SK-N-SH treated with all-trans-retinoic acid at 6 μM for 48 hours (cell line): ENCODE results near the gene CCIN.

Experiments
- ATAC-seq: fragments of 200-7000 bp; cut with Tn5 transposase; 3 replicates; pipeline ENCODE4 v1.9.1; 2020; ENCODE audit warnings: mild to moderate bottlenecking, moderate library complexity
- ARNTL ChIP-seq: fragments of 450-650 bp; formaldehyde crosslinking; IDR thresholded peaks from 2 replicates; pipeline ENCODE4 v1.5.0; 2020; ENCODE audit warnings: low read depth, mild to moderate bottlenecking, moderate library complexity, borderline replicate concordance
- BACH2 ChIP-seq: fragments of 250-450 bp; sonication (Bioruptor Pico); IDR thresholded peaks from 2 replicates; pipeline ENCODE4 v1.9.0; 2021; ENCODE audit warnings: mild to moderate bottlenecking, borderline replicate concordance
- ESRRG ChIP-seq: fragments of 250-450 bp; sonication (Bioruptor Pico); IDR thresholded peaks from 2 replicates; pipeline ENCODE4 v1.6.1; 2021; ENCODE audit warnings: mild to moderate bottlenecking
- GLIS3 ChIP-seq: fragments of 250-450 bp; sonication (Bioruptor Pico); IDR thresholded peaks from 2 replicates; pipeline ENCODE4 v1.5.0; 2020; ENCODE audit warnings: mild to moderate bottlenecking, moderate library complexity
- ISL1 ChIP-seq: fragments of 250-450 bp; sonication (Bioruptor Pico); IDR thresholded peaks from 2 replicates; pipeline ENCODE4 v2.1.2; 2022; ENCODE audit warnings: mild to moderate bottlenecking, moderate library complexity
- OSR1 ChIP-seq: fragments of 250-450 bp; sonication (Bioruptor Pico); IDR thresholded peaks from 2 replicates; pipeline ENCODE4 v1.8.0; 2022; ENCODE audit warnings: moderate library complexity, mild to moderate bottlenecking, inconsistent platforms
- PPARA ChIP-seq: fragments of 250-450 bp; sonication (Bioruptor Pico); IDR thresholded peaks from 2 replicates; pipeline ENCODE4 v1.5.0; 2020; ENCODE audit warnings: mild to moderate bottlenecking, borderline replicate concordance
- SNAI2 ChIP-seq: fragments of 250-450 bp; sonication (Bioruptor Pico); IDR thresholded peaks from 2 replicates; pipeline ENCODE4 v1.5.0; 2020; ENCODE audit warnings: mild to moderate bottlenecking, moderate library complexity
- TOX ChIP-seq: fragments of 250-450 bp; sonication (Bioruptor Pico); IDR thresholded peaks from 2 replicates; pipeline ENCODE4 v1.8.0; 2021; ENCODE audit warnings: mild to moderate bottlenecking, moderate library complexity, borderline replicate concordance
- ZC3H10 ChIP-seq: fragments of 250-450 bp; sonication (Bioruptor Pico); IDR thresholded peaks from 2 replicates; pipeline ENCODE4 v1.5.1; 2021; ENCODE audit warnings: mild to moderate bottlenecking, moderate library complexity
- ZFP3 ChIP-seq: fragments of 250-450 bp; sonication (Bioruptor Pico); IDR thresholded peaks from 2 replicates; pipeline ENCODE4 v1.5.0; 2020; ENCODE audit warnings: mild to moderate bottlenecking, moderate library complexity
- ZFP30 ChIP-seq: fragments of 450-650 bp; formaldehyde crosslinking; IDR thresholded peaks from 2 replicates; pipeline ENCODE4 v1.5.0; 2022; ENCODE audit warnings: mild to moderate bottlenecking, moderate library complexity
- ZNF565 ChIP-seq: fragments of 450-650 bp; formaldehyde crosslinking; conservative IDR thresholded peaks from 2 replicates; pipeline ENCODE4 v1.5.0; 2020; ENCODE audit warnings: low read depth, mild to moderate bottlenecking, moderate library complexity
- ZNF70 ChIP-seq: fragments of 450-650 bp; formaldehyde crosslinking; IDR thresholded peaks from 2 replicates; pipeline ENCODE4 v1.5.0; 2020; ENCODE audit warnings: mild to moderate bottlenecking, moderate library complexity
- ZNF8 ChIP-seq: fragments of 450-650 bp; formaldehyde crosslinking; IDR thresholded peaks from 2 replicates; pipeline ENCODE4 v1.5.0; 2020; ENCODE audit warnings: mild to moderate bottlenecking, moderate library complexity
- TF ChIP-seq, protein P1 (sequence below): fragments of 250-450 bp; sonication (Bioruptor Pico); IDR thresholded peaks from 2 replicates; pipeline ENCODE4 v1.8.0; 2021; ENCODE audit warnings: low read depth, mild to moderate bottlenecking, moderate library complexity, borderline replicate concordance
- TF ChIP-seq, protein P2 (sequence below): fragments of 250-450 bp; sonication (Bioruptor Pico); IDR thresholded peaks from 2 replicates; pipeline ENCODE4 v1.5.0; 2020; ENCODE audit warnings: mild to moderate bottlenecking, moderate library complexity
- TF ChIP-seq, protein P3 (sequence below): fragments of 250-450 bp; sonication (Bioruptor Pico); IDR thresholded peaks from 2 replicates; pipeline ENCODE4 v1.5.1; 2021; ENCODE audit warnings: mild to moderate bottlenecking, moderate library complexity
- TF ChIP-seq, protein P4 (sequence below): fragments of 250-450 bp; sonication (Bioruptor Pico); IDR thresholded peaks from 2 replicates; pipeline ENCODE4 v1.5.1; 2020; ENCODE audit warnings: low read depth, mild to moderate bottlenecking, moderate library complexity

Gene CCIN

DNA sequence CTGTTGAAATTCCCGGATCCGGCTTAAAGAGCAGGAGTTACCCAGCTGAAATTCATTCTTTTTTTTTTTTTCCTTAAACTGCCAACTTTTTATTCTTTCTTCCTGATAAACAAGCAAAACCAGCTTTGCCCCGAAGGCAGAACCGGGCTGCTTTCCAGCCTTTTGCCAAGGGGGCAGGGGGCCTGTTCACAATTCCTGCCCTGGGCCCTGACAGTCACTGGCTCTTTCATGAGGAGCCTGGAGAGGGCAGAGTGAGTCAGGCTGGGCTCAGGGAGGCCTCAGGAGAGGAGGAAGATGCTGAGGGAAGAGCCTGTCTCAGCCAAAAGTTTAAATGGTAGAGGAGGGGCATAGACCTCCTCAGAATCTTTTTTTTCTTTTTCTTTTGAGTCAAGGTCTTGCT lies 27.9 kb upstream of the CCIN start (continued):
- TF ChIP-seq, protein P1, sequence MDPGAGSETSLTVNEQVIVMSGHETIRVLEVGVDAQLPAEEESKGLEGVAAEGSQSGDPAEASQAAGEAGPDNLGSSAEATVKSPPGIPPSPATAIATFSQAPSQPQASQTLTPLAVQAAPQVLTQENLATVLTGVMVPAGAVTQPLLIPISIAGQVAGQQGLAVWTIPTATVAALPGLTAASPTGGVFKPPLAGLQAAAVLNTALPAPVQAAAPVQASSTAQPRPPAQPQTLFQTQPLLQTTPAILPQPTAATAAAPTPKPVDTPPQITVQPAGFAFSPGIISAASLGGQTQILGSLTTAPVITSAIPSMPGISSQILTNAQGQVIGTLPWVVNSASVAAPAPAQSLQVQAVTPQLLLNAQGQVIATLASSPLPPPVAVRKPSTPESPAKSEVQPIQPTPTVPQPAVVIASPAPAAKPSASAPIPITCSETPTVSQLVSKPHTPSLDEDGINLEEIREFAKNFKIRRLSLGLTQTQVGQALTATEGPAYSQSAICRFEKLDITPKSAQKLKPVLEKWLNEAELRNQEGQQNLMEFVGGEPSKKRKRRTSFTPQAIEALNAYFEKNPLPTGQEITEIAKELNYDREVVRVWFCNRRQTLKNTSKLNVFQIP = no peak

DNA sequence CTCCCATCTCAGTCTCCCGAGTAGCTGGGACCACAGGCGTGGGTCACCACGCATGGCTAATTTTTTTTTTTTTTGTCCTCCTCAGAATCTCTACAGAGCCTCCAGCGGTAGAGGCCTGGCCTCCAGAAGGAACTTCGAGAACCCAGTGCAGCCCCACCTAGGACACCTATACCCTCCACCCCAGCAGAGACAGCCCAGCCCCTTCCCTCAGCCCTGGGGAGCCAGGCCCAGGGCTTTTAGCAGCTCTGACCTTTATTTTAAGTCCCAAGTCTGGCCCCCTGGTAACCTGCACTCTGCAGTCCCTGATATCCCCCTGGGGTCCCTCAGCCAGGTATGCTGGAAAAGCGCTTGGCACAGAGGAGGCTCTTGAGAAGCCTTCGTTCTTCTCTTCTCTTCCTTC lies 27.4 kb upstream of the CCIN start:
- ATAC-seq = no peak
- TF ChIP-seq ZNF565 (CRISPR knock-in tag) (no peak), ZNF8 (CRISPR knock-in tag) (no peak), GLIS3 (CRISPR knock-in tag) (no peak), SNAI2 (CRISPR knock-in tag) (no peak), PPARA (CRISPR knock-in tag) (no peak), ZFP3 (CRISPR knock-in tag) (no peak), OSR1 (CRISPR knock-in tag) (no peak), ZNF70 (CRISPR knock-in tag) (no peak), ESRRG (CRISPR knock-in tag) (no peak), ARNTL (CRISPR knock-in tag) (no peak)
- TF ChIP-seq, protein P2, sequence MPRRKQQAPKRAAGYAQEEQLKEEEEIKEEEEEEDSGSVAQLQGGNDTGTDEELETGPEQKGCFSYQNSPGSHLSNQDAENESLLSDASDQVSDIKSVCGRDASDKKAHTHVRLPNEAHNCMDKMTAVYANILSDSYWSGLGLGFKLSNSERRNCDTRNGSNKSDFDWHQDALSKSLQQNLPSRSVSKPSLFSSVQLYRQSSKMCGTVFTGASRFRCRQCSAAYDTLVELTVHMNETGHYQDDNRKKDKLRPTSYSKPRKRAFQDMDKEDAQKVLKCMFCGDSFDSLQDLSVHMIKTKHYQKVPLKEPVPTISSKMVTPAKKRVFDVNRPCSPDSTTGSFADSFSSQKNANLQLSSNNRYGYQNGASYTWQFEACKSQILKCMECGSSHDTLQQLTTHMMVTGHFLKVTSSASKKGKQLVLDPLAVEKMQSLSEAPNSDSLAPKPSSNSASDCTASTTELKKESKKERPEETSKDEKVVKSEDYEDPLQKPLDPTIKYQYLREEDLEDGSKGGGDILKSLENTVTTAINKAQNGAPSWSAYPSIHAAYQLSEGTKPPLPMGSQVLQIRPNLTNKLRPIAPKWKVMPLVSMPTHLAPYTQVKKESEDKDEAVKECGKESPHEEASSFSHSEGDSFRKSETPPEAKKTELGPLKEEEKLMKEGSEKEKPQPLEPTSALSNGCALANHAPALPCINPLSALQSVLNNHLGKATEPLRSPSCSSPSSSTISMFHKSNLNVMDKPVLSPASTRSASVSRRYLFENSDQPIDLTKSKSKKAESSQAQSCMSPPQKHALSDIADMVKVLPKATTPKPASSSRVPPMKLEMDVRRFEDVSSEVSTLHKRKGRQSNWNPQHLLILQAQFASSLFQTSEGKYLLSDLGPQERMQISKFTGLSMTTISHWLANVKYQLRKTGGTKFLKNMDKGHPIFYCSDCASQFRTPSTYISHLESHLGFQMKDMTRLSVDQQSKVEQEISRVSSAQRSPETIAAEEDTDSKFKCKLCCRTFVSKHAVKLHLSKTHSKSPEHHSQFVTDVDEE (CRISPR knock-in tag) = no peak
- TF ChIP-seq, protein P3, sequence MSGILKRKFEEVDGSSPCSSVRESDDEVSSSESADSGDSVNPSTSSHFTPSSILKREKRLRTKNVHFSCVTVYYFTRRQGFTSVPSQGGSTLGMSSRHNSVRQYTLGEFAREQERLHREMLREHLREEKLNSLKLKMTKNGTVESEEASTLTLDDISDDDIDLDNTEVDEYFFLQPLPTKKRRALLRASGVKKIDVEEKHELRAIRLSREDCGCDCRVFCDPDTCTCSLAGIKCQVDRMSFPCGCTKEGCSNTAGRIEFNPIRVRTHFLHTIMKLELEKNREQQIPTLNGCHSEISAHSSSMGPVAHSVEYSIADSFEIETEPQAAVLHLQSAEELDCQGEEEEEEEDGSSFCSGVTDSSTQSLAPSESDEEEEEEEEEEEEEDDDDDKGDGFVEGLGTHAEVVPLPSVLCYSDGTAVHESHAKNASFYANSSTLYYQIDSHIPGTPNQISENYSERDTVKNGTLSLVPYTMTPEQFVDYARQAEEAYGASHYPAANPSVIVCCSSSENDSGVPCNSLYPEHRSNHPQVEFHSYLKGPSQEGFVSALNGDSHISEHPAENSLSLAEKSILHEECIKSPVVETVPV (CRISPR knock-in tag) = no peak
- TF ChIP-seq, protein P1 = no peak
- TF ChIP-seq, all 23 proteins: peak for 0

DNA sequence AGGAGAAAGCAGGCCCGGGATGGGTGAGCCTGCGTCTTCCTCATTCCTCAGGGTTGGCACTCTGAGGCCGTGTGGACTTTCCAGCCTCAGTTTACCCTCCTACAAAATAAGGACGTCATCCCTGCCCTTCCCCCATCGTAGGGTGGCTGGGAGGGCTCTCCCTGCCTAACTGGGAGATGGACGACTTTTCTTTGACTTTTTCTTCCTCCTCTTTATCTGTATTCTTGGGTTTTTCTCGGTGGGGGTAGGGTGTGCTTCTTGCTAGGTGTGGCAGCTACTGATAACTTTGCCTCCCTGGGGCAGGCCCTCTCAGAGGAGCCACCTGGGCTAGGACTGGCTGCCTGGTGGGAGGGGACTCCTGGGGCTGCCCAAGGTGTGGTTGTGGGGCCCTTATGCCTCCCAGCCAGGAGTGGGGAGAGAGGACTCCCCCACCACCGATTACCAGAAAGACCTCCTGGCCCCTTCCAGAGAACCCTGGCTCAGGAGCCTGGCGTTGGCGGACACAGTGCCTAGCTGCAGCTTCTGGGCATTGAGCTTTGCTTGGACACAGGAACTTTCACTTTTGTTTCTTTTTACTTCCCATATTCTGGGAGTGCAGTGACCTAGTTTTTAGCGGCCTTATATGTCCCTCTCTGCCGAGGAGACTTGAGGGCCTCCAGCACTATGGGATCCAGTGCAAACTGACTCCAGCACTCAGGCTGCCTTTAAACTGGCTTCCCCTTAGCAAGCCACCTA lies 26.5 kb upstream of the CCIN start:
- no peak for ATAC-seq
- TF ChIP-seq, protein P4, sequence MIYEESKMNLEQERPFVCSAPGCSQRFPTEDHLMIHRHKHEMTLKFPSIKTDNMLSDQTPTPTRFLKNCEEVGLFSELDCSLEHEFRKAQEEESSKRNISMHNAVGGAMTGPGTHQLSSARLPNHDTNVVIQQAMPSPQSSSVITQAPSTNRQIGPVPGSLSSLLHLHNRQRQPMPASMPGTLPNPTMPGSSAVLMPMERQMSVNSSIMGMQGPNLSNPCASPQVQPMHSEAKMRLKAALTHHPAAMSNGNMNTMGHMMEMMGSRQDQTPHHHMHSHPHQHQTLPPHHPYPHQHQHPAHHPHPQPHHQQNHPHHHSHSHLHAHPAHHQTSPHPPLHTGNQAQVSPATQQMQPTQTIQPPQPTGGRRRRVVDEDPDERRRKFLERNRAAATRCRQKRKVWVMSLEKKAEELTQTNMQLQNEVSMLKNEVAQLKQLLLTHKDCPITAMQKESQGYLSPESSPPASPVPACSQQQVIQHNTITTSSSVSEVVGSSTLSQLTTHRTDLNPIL = no peak
- TF ChIP-seq ZC3H10 (CRISPR knock-in tag) = no peak
- TF ChIP-seq BACH2 (CRISPR knock-in tag) = no peak
- TF ChIP-seq TOX = no peak
- TF ChIP-seq GLIS3 (CRISPR knock-in tag) = no peak
- TF ChIP-seq, protein P1 = no peak
- no peak for TF ChIP-seq PPARA (CRISPR knock-in tag)
- TF ChIP-seq ISL1 (CRISPR knock-in tag) = no peak
- TF ChIP-seq OSR1 (CRISPR knock-in tag) = no peak
- TF ChIP-seq, protein P2 (CRISPR knock-in tag) = no peak
- TF ChIP-seq ZNF70 (CRISPR knock-in tag) = no peak
- TF ChIP-seq ZFP30 = no peak
- TF ChIP-seq ARNTL (CRISPR knock-in tag) = no peak
- TF ChIP-seq ZNF565 (CRISPR knock-in tag) = no peak
